ENCODE results near the gene HLTF.

DNA sequence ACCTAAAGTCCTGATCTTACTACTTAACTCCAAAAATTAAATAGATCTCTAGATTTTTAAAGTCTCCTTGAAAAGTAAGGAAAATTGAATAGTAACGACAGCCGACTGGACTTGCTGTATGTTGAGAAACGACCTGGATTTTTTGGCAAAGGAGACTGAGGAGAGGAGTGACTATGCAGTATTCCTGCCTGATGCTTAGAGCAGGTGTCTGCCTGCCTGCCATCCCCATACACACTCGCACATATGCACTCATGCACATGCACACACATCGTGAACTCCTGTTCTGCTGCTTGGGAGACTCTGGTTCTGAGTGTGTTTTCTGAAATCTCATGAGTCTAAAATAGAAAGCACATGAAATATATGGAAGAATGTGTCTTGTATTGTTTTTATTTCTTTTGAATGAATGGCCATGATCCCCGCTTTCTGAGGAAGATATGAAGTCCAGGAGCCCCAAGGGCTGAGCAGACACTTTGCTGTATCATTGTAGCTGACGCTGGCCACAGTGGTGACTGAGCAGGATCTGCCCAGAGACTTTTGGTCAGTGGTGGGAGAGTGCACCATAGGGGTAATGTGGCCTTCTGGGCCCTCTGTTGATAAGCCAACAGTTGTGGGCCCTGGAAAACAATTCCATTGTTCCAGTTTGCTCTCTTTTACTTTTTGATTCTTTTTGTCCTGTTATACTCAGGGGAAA lies 78.6 kb downstream of the HLTF start:
- TF ChIP-seq CTCF (IDR thresholded peaks at IDR 0.05), result no peak
- no peak for TF ChIP-seq EP300 (IDR thresholded peaks at IDR 0.05)
- no peak for TF ChIP-seq POLR2A (IDR thresholded peaks at IDR 0.05)
- TF ChIP-seq POLR2AphosphoS5 (IDR thresholded peaks at IDR 0.05), result no peak
